Measurements from ENCODE around the gene GAB2.

DNA sequence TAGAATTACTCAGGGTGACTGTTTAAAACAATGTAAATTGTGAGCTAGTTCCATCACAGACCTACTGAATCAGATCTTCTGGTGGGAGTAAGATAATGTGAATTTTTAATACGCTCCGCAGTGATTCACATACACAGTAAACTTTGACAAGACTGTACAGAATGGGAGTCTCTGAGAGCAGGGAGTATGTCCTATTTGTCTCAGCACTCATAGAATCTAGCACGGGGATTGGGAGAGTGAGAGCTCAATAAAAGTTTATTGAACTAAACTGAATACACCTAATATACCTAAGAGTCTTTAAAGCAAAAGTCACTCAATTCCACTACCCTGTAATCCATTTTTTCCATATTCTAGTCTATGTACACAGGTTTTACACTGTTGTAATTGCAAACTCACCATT is 11.2 kb upstream of the GAB2 start:
- TF ChIP-seq ZNF274 (IDR thresholded peaks at IDR 0.05; ENCODE audit: low read depth, low read length) = no peak
- TF ChIP-seq YY1 (IDR thresholded peaks at IDR 0.05; ENCODE audit: insufficient read depth, insufficient read length) = no peak

Measured in NT2/D1 (cell line).